Pulmonary artery endothelial cell (primary cell): ENCODE data around the gene GDF10. TPM values are rescaled to one million over a fixed set of nuclear protein-coding genes. Genes with fewer than 3 reads are reported as not detected.

Experiments
- DNase-seq: peaks from one replicate; pipeline ENCODE4 v3.0.0-alpha.2; 2011; ENCODE audit warnings: low read depth, low spot score
- total RNA-seq: library from RNA; depleted of rRNA; stranded (reverse); fragments of >200 nt; gene quantifications from 2 replicates; pipeline ENCODE4 v1.2.3, GENCODE V29; 2014

Gene GDF10
- total RNA-seq, 1 donor from 2014 or later = not detected

DNA sequence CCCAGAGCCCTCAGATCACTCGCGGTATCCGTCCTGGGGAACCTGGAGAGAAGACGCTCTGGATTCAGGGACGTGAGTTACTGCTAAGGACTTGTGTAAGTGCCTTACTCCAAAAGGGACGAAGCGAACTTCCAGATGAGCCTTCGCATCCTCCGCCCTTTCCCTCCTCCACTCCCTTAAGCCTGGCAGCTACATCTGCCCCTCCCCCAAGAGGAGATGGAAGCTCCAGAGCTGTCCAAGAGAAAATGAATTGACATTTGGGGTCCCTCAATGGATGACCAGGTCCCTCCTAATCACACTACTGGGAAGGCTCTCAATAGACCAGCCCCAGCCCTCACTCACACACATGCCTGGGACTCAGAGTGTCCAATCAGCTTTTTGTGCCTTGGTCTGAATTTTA is 31.3 kb upstream of the GDF10 start:
- no peak for DNase-seq

DNA sequence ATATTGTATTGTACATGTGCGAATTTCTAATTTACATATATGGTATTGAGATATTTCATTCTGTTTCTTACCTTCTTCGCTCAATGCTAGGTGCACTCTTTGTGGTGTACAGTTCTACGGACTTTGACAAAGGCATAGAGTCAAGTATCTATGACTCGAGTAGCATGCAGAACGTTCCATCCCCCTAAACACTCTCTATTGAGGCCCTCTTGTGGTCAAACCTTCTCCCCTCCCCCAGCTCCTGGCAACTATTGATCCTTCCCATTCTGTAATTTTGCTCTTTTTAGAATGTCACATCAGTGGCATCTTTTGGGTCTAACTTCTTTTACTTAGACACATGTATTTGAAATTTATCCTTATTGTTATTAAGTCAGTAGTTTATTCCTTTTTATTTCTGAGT is 30.7 kb upstream of the GDF10 start:
- DNase-seq = no peak

DNA sequence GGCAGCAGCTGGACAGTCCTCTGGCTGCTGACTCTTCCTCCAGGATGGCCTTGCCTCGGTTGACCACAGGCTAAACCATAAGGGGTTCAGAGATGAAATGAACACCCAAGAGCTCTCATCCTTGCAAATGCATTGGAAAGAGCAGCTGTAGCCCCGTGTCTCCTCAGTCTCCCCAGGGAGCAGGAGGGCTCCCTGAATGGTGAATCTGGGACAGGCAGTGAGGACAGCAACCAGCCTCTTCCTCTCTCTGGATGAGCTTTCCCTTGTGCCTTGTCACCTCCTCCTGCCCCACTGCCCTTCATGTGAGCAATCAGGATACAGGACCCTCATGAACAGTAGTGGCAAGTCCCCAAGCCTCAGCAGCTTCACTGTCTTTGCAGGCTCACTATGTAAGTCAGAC is 23.9 kb upstream of the GDF10 start:
- no peak for DNase-seq

DNA sequence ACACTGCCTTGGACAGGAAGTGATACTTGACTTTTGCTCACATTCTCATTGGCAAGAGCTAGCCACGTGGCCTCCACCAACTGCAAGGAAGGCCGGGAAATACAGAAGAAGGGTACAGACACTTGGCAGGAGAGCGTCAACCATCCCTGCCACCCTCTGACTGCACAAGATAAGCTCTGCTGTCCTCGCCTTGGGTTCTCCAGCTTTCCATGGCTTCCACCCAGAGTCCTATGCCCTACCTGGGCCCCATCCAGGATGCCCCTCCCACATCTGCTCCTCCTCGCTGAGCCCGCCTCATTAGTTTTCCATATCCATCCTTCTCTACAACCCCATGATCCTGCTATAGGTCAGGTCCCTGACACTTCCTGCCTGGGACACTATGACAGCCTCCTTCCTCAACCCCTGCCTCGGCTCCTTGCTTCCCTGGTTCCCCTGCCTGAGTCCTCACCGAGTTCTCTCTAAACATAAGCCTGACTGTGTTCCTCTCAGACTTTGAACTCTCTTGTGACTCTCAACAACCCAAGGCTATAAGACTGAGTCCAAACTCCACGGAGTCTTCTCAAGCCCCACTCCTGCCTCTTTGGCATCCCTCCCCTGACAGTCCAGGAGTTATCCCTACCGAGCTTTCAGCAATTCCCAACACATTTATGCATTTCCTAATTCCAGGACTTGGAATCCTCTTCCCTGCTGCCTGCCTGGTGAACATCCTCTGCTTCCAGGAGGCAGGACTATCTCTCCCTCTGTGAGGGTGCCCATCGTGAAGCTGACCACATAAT is 23.2 kb upstream of the GDF10 start:
- DNase-seq = no peak

DNA sequence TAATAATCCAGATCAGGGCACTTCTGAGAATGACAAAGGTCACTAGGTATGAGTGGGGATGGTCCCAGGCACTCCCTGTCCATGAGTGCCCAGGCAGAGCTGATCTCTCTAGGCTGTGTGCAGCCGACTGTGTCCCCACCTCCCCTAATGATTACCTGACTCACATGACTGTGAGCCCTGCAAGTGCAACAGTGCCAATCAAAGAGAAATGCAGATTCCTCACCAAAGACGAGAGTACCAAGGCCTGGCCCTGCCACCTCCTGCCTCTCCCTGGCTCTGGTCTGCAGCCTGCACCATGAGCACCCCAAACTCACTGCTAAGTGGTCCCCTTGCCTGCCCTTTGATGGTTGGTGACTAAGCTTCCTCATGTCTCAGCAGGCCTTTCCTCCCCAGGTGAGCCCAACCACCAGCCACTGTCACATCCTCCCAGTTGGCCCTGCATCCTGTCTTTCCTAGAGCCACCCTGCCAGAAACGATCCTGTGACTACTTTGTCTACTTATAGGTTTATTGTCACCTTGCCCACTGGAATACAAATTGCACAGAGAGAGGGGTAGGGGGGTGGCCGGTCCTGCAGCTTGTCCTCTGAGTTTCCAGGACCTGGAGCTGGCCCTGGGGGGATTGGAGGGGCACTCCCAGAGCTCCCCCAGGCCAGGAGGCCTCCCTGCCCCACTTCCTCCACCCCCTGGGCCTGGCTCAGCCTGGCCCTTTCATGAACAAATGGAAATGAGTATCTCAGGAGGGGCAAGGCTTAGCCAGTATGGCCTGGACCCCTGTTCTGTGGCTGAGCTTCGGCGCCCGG is 22.4 kb upstream of the GDF10 start:
- DNase-seq = no peak

DNA sequence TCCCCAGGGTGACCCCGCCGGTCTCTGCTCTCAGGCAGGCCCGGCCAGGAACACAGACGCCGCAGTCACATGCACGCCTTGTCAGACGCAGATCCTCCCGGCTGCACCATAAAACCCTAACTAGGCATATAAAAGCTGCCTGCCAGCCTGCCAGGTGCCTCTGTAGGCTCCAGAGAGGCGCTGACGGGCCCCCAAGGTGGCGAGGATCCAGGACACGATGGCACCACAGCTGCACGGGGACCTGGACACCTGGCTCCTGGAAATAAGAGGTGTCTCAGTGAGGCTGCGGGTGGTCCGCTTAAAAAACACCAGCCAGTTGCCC is 21.9 kb upstream of the GDF10 start:
- DNase-seq = no peak

DNA sequence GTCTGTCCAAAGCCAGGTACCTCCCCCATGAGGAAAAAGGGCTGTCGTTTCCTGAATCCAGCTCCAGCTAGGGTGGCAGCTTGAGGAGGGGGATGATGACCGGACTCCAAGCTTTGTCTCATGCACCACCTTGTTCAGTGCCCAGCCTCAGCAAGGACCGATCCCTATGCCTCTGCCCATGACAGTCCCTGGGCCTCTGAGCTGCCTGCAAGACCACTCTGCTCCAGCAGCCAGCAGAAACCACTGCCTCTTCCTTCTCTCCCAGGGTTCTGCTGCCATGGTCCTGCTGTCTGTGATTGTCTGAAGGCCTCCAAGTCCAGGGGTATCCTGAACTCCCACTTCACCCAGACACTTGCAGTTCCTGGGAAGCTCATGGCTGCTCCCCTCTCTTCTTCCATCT is 21.3 kb upstream of the GDF10 start:
- no peak for DNase-seq

DNA sequence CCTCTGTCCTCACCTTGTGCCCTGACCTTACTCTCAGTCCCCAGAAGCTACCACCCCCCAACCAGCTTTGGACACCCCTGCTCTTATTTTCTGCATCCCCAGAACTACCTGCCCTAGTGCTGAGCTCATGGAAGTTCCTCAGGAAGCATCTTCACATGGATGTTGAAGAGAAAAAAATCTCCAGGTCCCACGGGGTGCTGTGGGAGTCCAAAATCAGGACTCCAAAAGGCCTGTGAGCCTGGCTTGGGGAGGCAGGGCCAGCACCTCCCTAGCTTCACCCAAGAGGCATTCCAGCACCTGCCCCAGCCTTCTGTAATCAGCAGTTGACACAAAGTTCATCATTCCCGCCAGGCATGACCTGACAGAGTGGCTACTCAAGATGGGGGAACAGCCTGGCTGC is 20.7 kb upstream of the GDF10 start:
- DNase-seq = no peak

DNA sequence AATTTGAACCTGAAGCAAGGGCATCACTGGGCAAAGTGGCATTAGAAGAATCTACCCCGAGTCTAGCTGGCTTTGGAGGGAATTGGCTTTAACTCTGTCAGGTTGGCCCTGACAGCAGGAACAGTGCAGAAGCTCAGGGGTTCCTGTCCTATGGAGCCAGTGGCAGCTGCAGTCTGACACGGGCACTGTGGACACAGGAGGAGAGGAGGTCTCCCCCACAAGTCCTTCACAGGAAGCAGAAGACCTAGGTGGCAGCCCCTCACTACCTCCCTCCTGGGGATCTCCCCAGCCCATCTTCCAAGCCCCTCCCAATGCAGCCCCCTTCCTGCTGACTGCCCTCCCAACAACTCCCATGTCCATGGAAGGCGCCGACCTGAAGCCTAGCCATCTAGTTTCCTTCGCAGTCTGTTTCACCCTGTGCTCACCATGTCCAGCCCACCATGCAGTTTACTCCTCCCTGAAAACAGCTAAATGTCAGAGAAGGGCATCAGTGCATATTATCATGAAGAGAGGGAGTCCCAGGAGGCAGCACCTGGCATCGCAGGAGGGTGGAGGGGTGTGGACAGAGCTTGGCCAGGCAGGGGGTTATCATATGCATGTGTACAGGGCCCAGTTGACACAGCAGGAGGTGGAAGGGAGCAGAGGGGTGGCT is 17.9 kb upstream of the GDF10 start:
- DNase-seq = no peak

DNA sequence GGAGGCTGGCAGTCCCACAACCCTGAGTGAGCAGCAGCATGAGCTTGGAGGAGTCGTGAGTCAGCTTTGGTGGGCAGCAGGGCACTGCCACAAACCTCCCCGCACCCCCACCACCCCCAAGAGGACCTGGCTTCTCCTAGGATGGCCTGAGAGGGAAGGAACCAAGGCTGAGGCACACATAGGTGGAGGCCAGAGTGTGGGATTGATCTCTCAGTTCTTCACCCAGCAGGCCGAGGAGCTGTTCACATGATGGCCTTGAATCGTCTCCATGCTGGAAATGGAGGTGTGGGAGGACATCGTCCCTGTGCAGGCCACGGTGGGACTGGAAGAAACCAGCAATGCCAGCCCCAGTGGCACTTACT is 17.4 kb upstream of the GDF10 start:
- DNase-seq = no peak

DNA sequence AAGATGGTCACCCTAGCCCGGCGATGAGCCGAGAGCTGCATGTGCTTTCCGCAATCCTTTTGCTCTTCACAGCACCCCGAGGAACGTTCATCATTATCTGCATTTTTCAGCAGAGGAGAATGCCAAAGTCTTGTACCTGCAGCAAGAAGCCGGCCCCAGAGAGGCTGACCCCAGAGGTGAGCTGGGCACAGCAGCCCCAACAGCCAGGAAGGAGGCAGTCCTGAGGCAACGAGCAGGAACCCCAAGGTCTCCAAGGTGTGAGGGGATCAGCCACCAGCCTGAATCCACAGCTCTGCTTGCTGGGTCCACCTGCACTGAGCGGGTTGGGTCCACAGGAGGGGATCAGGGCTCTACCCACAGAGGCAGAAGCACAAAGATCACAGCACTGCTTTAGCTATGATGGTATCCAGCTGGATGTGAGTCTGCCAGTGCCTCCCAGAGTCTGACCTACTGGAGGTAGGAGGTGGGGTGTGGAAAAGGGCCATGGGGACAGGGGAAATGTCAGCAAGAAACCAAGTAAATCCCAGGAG is 16.8 kb upstream of the GDF10 start:
- DNase-seq = no peak

DNA sequence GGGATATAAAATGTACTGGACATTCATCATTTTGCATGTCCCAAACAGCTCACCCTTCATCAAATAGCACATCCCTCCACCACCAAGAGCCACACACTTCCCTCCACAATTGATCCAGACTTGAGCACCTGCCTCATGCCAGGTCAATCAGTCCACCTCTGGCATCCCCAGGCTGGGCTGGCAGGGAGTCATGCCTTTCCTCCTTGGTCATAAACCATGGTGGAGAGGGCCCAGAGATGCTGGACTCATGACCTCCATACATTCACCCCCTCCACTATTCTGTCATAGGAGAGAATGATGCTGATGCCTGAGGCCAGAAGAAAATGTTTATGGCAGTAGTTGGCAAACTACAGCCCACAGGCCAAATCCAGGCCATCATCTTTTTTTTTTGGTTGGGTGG is 16.1 kb upstream of the GDF10 start:
- DNase-seq = no peak

DNA sequence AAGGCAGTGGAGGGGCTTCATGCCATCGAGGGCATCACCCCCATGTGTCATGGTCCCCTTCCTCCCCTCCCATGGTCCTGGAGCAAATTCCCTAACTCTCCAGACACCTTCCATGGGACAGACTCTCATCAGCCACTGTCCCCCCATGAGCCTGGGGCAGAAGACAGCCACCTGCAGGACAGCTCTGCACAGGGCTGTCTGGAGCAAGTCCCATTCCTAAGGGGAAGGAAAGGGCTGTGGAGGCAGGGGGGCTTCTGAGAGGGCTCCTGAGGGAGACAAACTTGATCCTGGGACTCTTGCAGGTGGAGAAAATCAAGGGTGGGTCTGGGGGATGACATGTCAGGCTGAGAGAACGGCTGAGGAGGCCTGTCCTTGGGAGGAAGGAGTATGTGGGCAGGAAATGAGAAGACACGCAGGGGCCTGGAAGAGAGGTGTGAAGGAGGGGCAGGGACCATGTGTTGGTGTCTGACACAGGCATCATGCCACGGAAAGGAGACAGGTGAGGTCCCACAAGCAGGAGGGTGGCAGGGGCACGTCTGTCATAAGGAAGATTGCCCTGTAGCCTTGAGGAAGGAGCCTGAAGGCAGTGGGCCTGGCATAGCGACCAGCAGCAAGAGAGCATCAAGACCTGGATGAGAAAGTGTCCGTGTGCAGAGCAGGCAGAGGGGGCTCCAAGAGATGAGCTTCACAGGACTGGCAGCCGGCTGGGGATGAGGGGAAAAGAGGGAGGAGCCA is 14.4 kb upstream of the GDF10 start:
- no peak for DNase-seq

DNA sequence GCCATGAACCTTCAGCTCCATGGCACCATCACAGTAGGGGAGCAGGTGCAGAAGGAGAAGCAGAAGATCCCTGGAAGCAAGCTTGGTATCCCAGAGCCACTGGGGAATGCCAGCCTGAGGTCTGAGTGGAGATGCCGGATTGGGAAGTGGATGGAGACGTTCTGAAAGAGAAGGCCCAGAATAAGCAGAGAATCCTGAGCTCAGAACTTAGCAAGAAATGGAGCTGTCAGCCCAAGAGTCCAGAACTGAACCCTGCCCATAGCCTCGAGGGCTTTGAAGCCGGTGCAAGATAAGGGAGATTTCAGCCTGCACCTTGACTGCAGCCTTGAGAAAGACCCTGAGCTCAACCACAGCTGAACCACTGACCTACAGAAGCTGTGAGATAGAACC is 13.9 kb upstream of the GDF10 start:
- DNase-seq = no peak

DNA sequence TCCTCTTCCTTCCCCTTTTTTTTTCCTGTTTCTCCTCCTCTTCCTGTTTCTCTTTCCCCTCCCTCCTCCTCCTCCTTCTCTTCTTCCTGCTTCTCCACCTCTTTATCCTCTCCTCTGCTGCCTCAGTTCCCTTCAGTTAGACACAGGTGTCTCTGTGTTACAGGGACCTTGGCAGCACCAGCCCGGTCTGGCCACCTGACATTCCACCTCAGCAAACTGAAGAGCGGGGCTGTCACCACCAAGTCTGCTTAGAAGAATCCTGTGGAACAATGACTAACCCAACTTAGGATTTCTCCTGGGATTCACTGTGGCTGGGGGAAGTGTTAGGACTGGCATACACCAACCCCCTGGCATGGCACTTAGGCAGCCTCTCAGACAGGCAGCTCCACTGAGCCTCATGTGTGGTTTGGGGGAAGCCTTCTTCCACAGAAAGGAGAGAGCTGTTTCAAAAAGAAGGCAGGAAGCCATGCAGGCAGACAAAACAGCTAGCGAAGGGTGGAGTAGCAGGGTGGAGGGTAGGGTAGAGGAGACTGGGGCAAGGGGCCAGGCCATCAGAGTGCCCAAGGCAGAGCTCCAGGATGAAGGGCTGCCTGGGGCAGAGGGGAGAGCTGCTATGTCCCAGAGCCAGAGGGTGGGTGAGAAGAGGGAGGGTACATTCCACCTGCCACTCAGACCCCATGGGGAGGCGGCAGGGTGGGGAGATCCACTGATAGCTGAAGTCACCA is 13.2 kb upstream of the GDF10 start:
- no peak for DNase-seq

DNA sequence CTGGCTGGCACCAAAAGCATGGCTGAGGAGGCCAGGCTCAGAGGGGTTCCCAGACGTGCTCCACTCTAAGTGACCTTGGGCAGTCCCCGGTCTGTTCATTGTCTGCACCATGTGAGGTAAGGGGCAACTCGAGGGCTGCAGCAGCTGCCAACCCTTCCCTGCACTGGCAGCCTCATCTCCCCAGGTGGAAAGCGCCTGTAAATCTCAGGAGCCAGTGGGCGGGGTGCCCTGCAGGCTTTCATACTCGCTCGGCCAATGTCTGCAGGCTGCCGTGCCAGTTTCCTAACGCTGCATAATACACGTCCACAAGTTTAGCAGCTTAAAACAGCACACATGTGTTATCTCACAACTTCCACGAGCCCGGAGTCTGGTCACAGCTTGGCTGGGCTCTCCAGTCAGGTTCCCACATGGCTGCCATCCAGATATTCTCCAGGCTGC is 12.6 kb upstream of the GDF10 start:
- DNase-seq = no peak

DNA sequence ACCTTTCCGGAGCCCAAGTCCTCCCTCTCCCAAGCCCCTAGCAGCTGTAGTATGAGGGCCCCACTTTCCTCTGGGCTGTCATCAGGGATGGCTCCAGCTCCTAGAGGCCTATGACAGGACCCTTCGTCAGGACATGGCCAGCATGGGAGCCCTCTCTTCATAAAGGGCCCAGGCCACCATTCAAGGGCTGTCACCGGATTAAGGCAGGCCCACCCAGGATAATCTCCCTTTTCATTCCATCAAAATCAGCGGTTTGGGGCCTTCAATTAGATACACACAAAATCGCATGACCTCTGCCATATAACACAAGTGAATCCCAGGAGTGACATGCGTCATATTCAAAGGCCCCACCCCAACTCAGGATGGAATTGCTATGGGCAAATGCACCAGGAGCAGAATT is 12.2 kb upstream of the GDF10 start:
- no peak for DNase-seq

DNA sequence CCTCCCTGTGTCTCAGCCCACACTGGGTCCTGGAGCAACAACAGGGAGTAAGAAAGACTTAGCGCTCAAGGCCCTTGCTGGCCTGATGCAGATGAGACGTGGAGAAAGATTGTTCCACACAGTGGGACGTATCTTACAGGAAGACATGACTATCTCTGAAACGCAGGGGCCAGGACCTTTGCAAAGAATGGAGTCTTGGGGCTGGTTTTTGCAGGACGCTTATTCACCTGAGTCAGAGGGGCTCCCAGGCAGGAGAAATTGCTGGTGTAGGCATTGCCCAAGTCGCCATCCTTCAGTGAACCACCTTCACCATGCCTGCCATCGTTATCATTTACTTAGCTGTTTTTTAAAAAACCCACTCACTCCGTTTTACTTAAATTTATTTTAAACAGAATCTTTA is 11.8 kb upstream of the GDF10 start:
- no peak for DNase-seq

DNA sequence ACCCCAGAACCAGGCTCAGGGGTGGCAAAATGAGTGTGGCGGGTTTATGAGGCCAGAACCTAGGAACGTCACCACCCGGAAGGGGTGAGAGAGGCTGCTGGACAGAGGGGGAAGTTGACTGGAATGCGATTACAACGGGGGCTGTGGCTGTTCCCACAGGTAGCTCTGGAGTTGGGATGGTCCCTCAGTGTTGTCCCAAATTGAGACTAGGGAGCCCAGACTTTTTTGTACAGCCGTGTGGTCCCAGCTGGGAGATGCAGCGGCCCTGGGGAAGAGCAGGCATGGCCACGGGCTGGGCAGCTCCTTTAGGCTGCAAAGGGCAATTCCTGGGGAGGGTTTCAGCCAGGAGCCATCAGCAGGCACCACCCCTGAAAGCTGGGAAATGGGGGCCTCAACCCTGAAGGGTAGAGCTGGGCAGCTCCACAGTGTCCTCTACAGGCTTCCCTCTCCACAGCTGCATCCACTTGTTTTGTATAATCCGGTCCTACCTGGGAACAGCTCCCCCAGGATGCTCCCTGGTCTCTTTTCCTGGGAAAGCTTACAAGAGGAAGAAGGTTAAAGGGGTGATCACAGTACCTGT is 11.0 kb upstream of the GDF10 start:
- no peak for DNase-seq

DNA sequence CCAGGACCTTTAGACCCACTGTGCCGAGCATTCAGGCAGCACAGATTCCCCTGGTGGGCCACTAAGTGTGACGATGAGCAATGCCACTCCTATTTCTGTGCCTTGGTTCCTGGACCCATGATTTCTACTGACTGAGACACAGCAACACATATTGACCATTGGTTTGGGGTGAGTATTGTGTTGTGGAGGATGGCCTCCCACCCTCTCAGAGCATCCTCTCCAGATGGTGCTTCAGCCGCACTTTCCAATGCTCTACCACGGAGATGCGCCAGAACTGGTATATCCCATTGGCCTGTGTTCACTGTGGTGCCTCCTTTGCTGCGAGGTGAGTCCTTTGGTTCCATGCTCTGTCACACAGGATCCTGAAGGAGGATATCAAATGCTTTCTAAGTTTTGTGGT is 10.1 kb upstream of the GDF10 start:
- no peak for DNase-seq

DNA sequence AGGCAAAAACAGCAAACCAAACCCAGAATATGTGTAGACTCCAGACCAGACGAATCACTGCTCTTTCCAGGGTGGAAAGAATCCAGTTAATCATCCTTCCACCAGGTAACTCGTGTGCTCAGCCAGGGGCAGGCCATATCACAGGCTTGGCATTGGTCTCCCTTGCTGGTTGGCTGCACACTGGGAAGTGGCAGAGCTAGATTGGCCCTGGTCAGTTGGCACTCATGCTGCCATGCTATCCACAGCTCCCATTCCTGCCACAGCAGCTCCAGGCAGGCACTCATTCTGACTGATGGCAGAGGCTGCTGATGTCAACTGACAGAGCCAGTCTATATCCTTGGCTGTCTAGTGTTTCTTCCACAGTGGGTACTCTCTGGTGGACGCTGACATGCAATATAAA is 9.7 kb upstream of the GDF10 start:
- no peak for DNase-seq
